Gastrocnemius medialis (tissue), 4 donors: Measurements from ENCODE around the gene NR2C2AP.

ENCODE experiments used
- CTCF ChIP-seq, 5 experiments: fragments of 450-650 bp in 3 of 5; fragments of 200-600 bp in 2 of 5; sonication (generic) in 2 of 5; IDR thresholded peaks in 4 of 5; conservative IDR thresholded peaks in 1 of 5; 1 replicate in 4 of 5; 2 replicates in 1 of 5; pipeline ENCODE4 v1.5.1; 2016 to 2019; ENCODE audit warnings: antibody characterized with exemption in 5 of 5, mild to moderate bottlenecking in 3 of 5, moderate library complexity in 3 of 5
- POLR2A ChIP-seq, 2 donors: fragments of 450-650 bp; IDR thresholded peaks; one replicate each; pipeline ENCODE4 v1.6.1; 2017; ENCODE audit warnings: antibody characterized with exemption in 2 of 2, mild to moderate bottlenecking in 2 of 2, moderate library complexity in 2 of 2

- TF ChIP-seq CTCF (IDR thresholded peaks at IDR 0.05 in 4 of 5, conservative IDR thresholded peaks at IDR 0.05 in 1 of 5) (no peak), POLR2A (IDR thresholded peaks at IDR 0.05) (no peak)
These were observed 9.7 kb upstream of the NR2C2AP start for GRCh38 chr19:19212916-19213315.
